ENCODE measurements around the gene SLC6A11. TPM values are rescaled to one million over a fixed set of nuclear protein-coding genes. Genes with fewer than 3 reads are reported as not detected.

Gene SLC6A11
- total and polyA plus RNA-seq, 2 donors (not counting 3 experiments of a cell fraction or from before 2014, with no cell fraction given) = not detected

DNA sequence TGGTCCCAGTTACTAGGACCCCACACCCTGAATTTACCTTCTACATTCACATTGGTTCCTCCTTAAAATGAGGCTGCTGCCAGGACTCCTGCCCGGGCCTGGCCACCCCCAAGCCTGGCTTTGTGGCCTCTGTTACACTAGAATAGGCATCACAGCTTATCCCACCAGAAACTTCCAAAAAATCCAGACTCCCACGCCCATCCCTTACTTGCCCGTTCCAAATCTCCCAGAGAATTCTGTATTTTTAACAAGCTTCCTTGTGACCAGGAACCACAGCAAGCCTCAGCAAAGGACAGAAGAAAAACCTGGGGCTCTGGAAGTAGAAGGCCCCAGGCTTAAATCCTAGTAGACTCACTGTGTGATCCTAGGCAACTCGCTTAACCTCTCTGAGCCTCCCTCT lies 140.5 kb downstream of the SLC6A11 start:
- no peaks in the 10 kb centered on the region for H4K20me1 ChIP-seq (replicated peaks; ENCODE audit: control insufficient read depth, extremely low read depth, insufficient read depth, low read length)
- POLR2A ChIA-PET = no interaction called here
- H3K4me1 ChIP-seq (ENCODE audit: control insufficient read depth, extremely low read depth, insufficient read depth, low read length) = no peaks in the 10 kb centered on the region
- intact Hi-C loops (cut with micrococcal nuclease) = no loop called here
- no peak overlapping the region for H3K9ac ChIP-seq (replicated peaks; ENCODE audit: extremely low read depth, insufficient read depth, low read length)
- H3K27me3 ChIP-seq (ENCODE audit: control insufficient read depth in 2 of 2, insufficient read depth in 2 of 2, low read length in 2 of 2) = no peaks in the 10 kb centered on the region
- no peaks in the 10 kb centered on the region for H3K9me1 ChIP-seq (replicated peaks; ENCODE audit: control insufficient read depth, extremely low read depth, insufficient read depth, low read length)
- H3K36me3 ChIP-seq (ENCODE audit: control insufficient read depth in 2 of 2, extremely low read depth in 1 of 2, insufficient read depth in 2 of 2, low read length in 2 of 2) = no peaks in the 10 kb centered on the region
- no peak overlapping the region for H3K4me2 ChIP-seq (ENCODE audit: insufficient read depth, low read length)
- H3K79me2 ChIP-seq (ENCODE audit: control insufficient read depth, insufficient read depth, low read length) = no peaks in the 10 kb centered on the region
- H2AFZ ChIP-seq (ENCODE audit: low read depth, low read length) = no peak overlapping the region
- TF ChIP-seq MYC (IDR thresholded peaks at IDR 0.05; ENCODE audit: low read depth, low read length) (no peak), MAX (IDR thresholded peaks at IDR 0.05; ENCODE audit: insufficient read depth, insufficient read length) (no peak), JUN (IDR thresholded peaks at IDR 0.05; ENCODE audit: borderline replicate concordance, insufficient read depth, insufficient read length, low read depth) (no peak), POLR2AphosphoS5 (IDR thresholded peaks at IDR 0.05; ENCODE audit: insufficient read depth, low read depth, low read length) (no peak), EZH2 (IDR thresholded peaks at IDR 0.05; ENCODE audit: borderline replicate concordance, low read depth, low read length, severe bottlenecking) (no peak), CTCF (IDR thresholded peaks at IDR 0.05; ENCODE audit: extremely low read depth in 1 of 2, insufficient read depth in 1 of 2, low read depth in 1 of 2, low read length in 2 of 2) (no peak), POLR2A (IDR thresholded peaks at IDR 0.05; ENCODE audit: low read depth, low read length) (no peak)
- dilution Hi-C loops (cut with MboI; ENCODE audit: extremely low pct_ligation_motif_present, low sequenced_read_pairs) = no loop called here
- CTCF ChIA-PET = no interaction called here
- H3K9me3 ChIP-seq (replicated peaks; ENCODE audit: control insufficient read depth, insufficient read depth, low read length) = no peaks in the 10 kb centered on the region
- no peak for FAIRE-seq
- no TSS peak for BruUV-seq (replicated peaks)
- no peak overlapping the region for H3K27ac ChIP-seq (ENCODE audit: insufficient read depth, low read depth, low read length)
- DNase-seq (ENCODE audit: low read depth, low spot score) = no peak
- no peak overlapping the region for H3K4me3 ChIP-seq (replicated peaks in 1 of 3; ENCODE audit: insufficient read depth in 1 of 3, low read depth in 1 of 3, low read length in 3 of 3)
